H1 (cell line): ENCODE data around the gene BEST2. TPM values are rescaled to one million over a fixed set of nuclear protein-coding genes. Genes with fewer than 3 reads are reported as not detected.
A peak's percentile ranks its signal among the peaks of the same experiment; 100 is the strongest.

Experiments used
- BRCA1 ChIP-seq: IDR thresholded peaks from 2 replicates; pipeline ENCODE4 v1.6.1; 2012; ENCODE audit warnings: low read depth, low read length, improper control_type of control experiment
- CBX5 ChIP-seq: fragments of 300-800, 300-1000 bp; sonication (generic); IDR thresholded peaks from 2 replicates; pipeline ENCODE4 v1.7.1; 2016; ENCODE audit warnings: antibody characterized with exemption, low read length, low read depth
- CEBPB ChIP-seq: IDR thresholded peaks from 2 replicates; pipeline ENCODE4 v1.6.1; 2012; ENCODE audit warnings: low read depth, low read length
- CREB1 ChIP-seq: IDR thresholded peaks from 2 replicates; pipeline ENCODE4 v1.6.1; 2012; ENCODE audit warnings: inconsistent platforms
- CTBP2 ChIP-seq: IDR thresholded peaks from 2 replicates; pipeline ENCODE4 v1.7.0; 2011; ENCODE audit warnings: borderline replicate concordance, mild to moderate bottlenecking, moderate library complexity, mixed read lengths, low read length; ENCODE audit not compliant: insufficient read depth, insufficient read length
- GABPA ChIP-seq: IDR thresholded peaks from 2 replicates; pipeline ENCODE4 v1.6.1; 2011; ENCODE audit warnings: mild to moderate bottlenecking, low read length, moderate library complexity, borderline replicate concordance; ENCODE audit not compliant: insufficient read depth
- JUN ChIP-seq: IDR thresholded peaks from 2 replicates; pipeline ENCODE4 v1.6.1; 2011; ENCODE audit warnings: low read depth, mild to moderate bottlenecking, improper control_type of control experiment, low read length
- KDM1A ChIP-seq: fragments of 200-600, 300-600 bp; sonication (generic); IDR thresholded peaks from 2 replicates; pipeline ENCODE4 v1.7.1; 2016; ENCODE audit warnings: mild to moderate bottlenecking, low read length, borderline replicate concordance
- KDM4A ChIP-seq: IDR thresholded peaks from one replicate; pipeline ENCODE4 v1.7.1; 2012; ENCODE audit warnings: low read depth, mild to moderate bottlenecking, moderate library complexity, low read length, inconsistent platforms; ENCODE audit not compliant: severe bottlenecking
- KDM5A ChIP-seq: fragments of 200-600 bp; IDR thresholded peaks from 2 replicates; pipeline ENCODE4 v1.7.1; 2012; ENCODE audit warnings: mild to moderate bottlenecking, low read length, inconsistent platforms, mixed read lengths
- NRF1 ChIP-seq: IDR thresholded peaks from 2 replicates; pipeline ENCODE4 v1.6.1; 2011; ENCODE audit warnings: mild to moderate bottlenecking, low read depth, low read length, improper control_type of control experiment
- PHF8 ChIP-seq: fragments of 200-600 bp; sonication (generic); conservative IDR thresholded peaks from 2 replicates; pipeline ENCODE4 v1.7.1; 2012; ENCODE audit warnings: low read depth, mild to moderate bottlenecking, inconsistent platforms, low read length, moderate library complexity
- SIN3A ChIP-seq, 2 experiments: IDR thresholded peaks in 1 of 2; conservative IDR thresholded peaks in 1 of 2; 2 replicates each; pipeline ENCODE4 v1.6.1; 2011 to 2012; ENCODE audit warnings: low read length in 2 of 2, improper control_type of control experiment in 1 of 2, low read depth in 1 of 2, mild to moderate bottlenecking in 1 of 2
- SP4 ChIP-seq: IDR thresholded peaks from 2 replicates; pipeline ENCODE4 v1.6.1; 2012; ENCODE audit warnings: low read length, inconsistent platforms
- SRF ChIP-seq: IDR thresholded peaks from 2 replicates; pipeline ENCODE4 v1.6.1; 2011; ENCODE audit warnings: mild to moderate bottlenecking, low read depth, low read length, moderate library complexity
- SUZ12 ChIP-seq: fragments of 200-600 bp; sonication (generic); IDR thresholded peaks from 2 replicates; pipeline ENCODE4 v1.6.1; 2012; ENCODE audit warnings: mild to moderate bottlenecking, inconsistent platforms, low read length, moderate library complexity, mixed read lengths
- TAF7 ChIP-seq: optimal IDR thresholded peaks from 2 replicates; pipeline ENCODE3; 2011; ENCODE audit warnings: low read depth, mild to moderate bottlenecking, inconsistent platforms, low read length, moderate library complexity, borderline replicate concordance
- TCF12 ChIP-seq: IDR thresholded peaks from 2 replicates; pipeline ENCODE4 v1.6.1; 2011; ENCODE audit warnings: low read depth, mild to moderate bottlenecking, low read length
- TEAD4 ChIP-seq: IDR thresholded peaks from 2 replicates; pipeline ENCODE4 v1.6.1; 2012; ENCODE audit warnings: low read depth, low read length, inconsistent platforms, mixed read lengths
- YY1 ChIP-seq: IDR thresholded peaks from 2 replicates; pipeline ENCODE4 v1.6.1; 2011; ENCODE audit warnings: low read depth, mild to moderate bottlenecking, low read length
- polyA plus RNA-seq, 7 experiments: library from polyadenylated mRNA; depleted of rRNA in 3 of 7; stranded (reverse) in 5 of 7; unstranded in 2 of 7; fragments of >200 nt in 5 of 7; fragments of 200-250 nt in 2 of 7; gene quantifications; 1 replicate in 5 of 7; 2 replicates in 1 of 7; 4 replicates in 1 of 7; pipeline versions ENCODE4 v1.2.1 to v1.2.3, GENCODE V29; 2011 to 2013; ENCODE audit warnings: missing spikeins in 2 of 7, mixed read lengths in 2 of 7
- total RNA-seq: library from RNA; stranded (reverse); fragmentation: NEBNext Ultra II Directional; extraction: Animal tissue kit (Norgen Biotek cat#: 25700); gene quantifications from 2 replicates; pipeline ENCODE4 v1.2.1, GENCODE V29; 2021
- TF ChIP-seq, protein P1 (sequence below), 3 experiments: IDR thresholded peaks; 1 replicate in 2 of 3; 2 replicates in 1 of 3; pipeline versions ENCODE4 v1.5.1 to v1.6.1; 2011; ENCODE audit warnings: low read length in 3 of 3, mild to moderate bottlenecking in 3 of 3, inconsistent platforms in 2 of 3, low read depth in 1 of 3, moderate library complexity in 1 of 3; ENCODE audit not compliant: insufficient read depth in 1 of 3; ENCODE audit errors: control extremely low read depth in 1 of 3
- TF ChIP-seq, protein P2 (sequence below): IDR thresholded peaks from 2 replicates; pipeline ENCODE4 v1.6.1; 2012; ENCODE audit warnings: inconsistent platforms

BEST2 gene
- total and polyA plus RNA-seq, 2 of the 8 experiments (the other 6 are each of a cell fraction or from before 2014, with no cell fraction given) = 4.6 to 7.3 TPM

DNA sequence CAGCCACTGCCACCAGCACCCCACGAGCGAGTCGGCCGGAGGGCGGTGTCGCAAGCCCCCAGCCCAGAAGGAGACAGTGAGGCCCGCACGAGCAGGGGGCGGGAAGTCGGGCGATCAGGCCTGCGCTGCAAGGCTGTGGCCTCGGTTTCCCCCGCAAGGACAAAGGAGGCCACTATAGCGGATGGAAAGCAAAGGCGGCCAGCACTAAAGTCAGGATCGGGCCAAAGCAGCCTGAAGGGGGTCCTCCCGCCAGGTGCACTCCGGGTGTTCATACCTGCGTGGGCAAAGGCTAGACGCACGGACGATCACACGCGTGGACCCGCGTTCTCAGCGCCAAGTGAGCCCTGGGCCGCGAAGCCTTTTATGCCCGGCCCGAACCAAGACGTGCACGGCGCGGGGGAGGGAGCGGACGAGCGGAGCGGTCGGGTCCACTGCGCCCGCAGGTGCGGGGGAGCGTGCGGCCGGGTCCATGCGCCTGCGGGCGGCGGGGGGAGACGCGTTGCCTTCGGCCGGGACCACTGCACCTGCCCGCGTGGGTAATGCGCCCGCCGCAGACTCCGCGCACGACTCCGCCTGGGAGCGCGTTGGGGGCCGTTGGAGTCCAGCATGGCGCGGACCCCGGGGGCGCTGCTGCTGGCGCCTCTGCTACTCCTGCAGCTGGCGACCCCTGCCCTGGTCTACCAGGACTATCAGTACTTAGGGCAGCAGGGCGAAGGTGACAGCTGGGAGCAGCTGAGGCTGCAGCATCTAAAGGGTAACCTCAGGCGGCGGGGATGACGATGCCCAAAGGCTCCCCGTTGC, 50.1 kb downstream of the BEST2 start, which contains the start of the genes PRDX2 and THSD8 (continued):
- TF ChIP-seq YY1 (peak; percentile 18; the same call in 1 of the 2 replicates), CREB1 (peak; percentile 82), NRF1 (no peak), KDM1A (no peak), CEBPB (no peak), SUZ12 (no peak), GABPA (no peak), TCF12 (peak; percentile 85; the same call in 1 of the 2 replicates), KDM4A (peak; percentile 83), CTBP2 (peak; percentile 31), TAF7 (peak; percentile 66), PHF8 (peak; percentile 90), CBX5 (no peak), KDM5A (no peak), SRF (0 out of 2 replicates have a peak, but pooled peaks have one; percentile 21), SP4 (no peak), TEAD4 (no peak), SIN3A (conservative IDR thresholded peaks at IDR 0.05 in 1 of 2, IDR thresholded peaks at IDR 0.05 in 1 of 2; ENCODE audit: low read depth in 1 of 2, low read length in 2 of 2) (peak; percentile 86 to 88; a peak in 3 of 4 replicates), BRCA1 (no peak; the same call in 1 of the 2 replicates), JUN (no peak)
- TF ChIP-seq, protein P1, sequence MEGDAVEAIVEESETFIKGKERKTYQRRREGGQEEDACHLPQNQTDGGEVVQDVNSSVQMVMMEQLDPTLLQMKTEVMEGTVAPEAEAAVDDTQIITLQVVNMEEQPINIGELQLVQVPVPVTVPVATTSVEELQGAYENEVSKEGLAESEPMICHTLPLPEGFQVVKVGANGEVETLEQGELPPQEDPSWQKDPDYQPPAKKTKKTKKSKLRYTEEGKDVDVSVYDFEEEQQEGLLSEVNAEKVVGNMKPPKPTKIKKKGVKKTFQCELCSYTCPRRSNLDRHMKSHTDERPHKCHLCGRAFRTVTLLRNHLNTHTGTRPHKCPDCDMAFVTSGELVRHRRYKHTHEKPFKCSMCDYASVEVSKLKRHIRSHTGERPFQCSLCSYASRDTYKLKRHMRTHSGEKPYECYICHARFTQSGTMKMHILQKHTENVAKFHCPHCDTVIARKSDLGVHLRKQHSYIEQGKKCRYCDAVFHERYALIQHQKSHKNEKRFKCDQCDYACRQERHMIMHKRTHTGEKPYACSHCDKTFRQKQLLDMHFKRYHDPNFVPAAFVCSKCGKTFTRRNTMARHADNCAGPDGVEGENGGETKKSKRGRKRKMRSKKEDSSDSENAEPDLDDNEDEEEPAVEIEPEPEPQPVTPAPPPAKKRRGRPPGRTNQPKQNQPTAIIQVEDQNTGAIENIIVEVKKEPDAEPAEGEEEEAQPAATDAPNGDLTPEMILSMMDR (IDR thresholded peaks at IDR 0.05; ENCODE audit: control extremely low read depth in 1 of 3, insufficient read depth in 1 of 3, low read depth in 1 of 3, low read length in 3 of 3) = no peak
- TF ChIP-seq, protein P2, sequence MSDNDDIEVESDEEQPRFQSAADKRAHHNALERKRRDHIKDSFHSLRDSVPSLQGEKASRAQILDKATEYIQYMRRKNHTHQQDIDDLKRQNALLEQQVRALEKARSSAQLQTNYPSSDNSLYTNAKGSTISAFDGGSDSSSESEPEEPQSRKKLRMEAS = peak; percentile 80
